Keratinocyte (primary cell): ENCODE measurements around the gene LIMS3.
"Not testable (repeated sequence)": the region's sequence is repeated elsewhere in the genome, so short reads cannot be mapped to it uniquely, and the experiment has no call there.

Source experiments
- CTCF ChIP-seq, 3 experiments: IDR thresholded peaks in 1 of 3; conservative IDR thresholded peaks in 1 of 3; optimal IDR thresholded peaks in 1 of 3; 2 replicates in 2 of 3; 3 replicates in 1 of 3; pipeline versions ENCODE3 to v1.5.1; 2011; ENCODE audit warnings: low read length in 3 of 3, mild to moderate bottlenecking in 3 of 3, moderate library complexity in 2 of 3, control low read depth in 1 of 3, inconsistent platforms in 1 of 3; ENCODE audit not compliant: insufficient read depth in 2 of 3; ENCODE audit errors: extremely low read depth in 1 of 3
- EZH2 ChIP-seq: IDR thresholded peaks from one replicate; pipeline ENCODE4 v1.6.1; 2012; ENCODE audit warnings: inconsistent platforms, mild to moderate bottlenecking, low read length, moderate library complexity

- not testable (repeated sequence) for TF ChIP-seq EZH2; CTCF (optimal IDR thresholded peaks at IDR 0.05 in 1 of 3, IDR thresholded peaks at IDR 0.05 in 1 of 3, conservative IDR thresholded peaks at IDR 0.05 in 1 of 3; ENCODE audit: extremely low read depth in 1 of 3, insufficient read depth in 2 of 3, low read length in 3 of 3)
Observed at GRCh38 chr2:109889909-109890308, 8.6 kb upstream of the LIMS3 start.
